Retinal pigment epithelial cell (primary cell): ENCODE data around the gene FLT4.

ENCODE experiments used
- DNase-seq: peaks from one replicate; pipeline ENCODE4 v3.0.0-alpha.2; 2010; ENCODE audit warnings: low read depth
- H3K4me3 ChIP-seq: 2 replicates; pipeline ENCODE4 v1.5.1; 2011; ENCODE audit warnings: mild to moderate bottlenecking, low read length, control low read depth, moderate library complexity
- CTCF ChIP-seq: conservative IDR thresholded peaks from 2 replicates; pipeline ENCODE4 v1.5.1; 2011; ENCODE audit warnings: low read depth, low read length, control low read depth, inconsistent platforms

The FLT4 gene

DNA sequence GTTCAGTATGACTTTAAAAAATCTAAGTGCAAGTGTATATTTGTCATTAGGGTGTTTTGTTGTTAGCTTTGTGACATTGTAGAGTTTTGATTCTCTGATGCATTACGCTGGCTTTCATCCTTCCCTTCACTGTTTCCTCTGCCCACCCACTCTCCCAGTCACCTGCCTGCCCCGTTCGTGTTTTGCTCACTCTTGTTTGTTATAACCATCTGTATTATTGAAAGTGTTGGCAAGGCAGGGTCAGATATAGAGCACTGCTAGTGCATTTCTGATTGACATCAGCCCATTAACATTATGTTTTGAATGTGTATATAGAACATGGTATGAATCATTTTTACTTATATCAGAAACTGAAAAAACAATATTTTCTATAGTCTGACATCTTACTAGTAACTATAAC is 85.4 kb downstream of the FLT4 start:
- DNase-seq = no peak
- no peak for TF ChIP-seq CTCF
- H3K4me3 ChIP-seq = no peak overlapping the region

DNA sequence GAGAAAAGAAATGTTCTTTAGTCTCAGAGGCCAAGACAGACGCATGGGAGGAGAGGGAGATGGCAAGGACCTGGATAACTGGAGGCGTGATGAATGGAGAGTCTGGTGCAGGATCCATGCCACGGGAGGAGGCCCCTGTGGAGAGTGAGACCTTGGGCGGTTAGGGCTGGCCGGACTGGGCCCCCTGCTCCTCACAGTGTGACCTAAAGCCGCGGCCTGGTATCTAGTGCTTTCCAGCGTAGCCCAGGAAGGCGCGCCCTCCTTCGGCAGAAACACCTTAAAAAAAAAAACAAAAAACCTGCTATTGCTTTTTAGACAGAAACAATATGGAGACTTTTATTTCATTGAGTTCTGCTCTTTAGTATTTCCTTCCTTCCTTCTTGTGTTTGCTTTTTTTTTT is 91.2 kb downstream of the FLT4 start:
- TF ChIP-seq CTCF = no peak
- DNase-seq = no peak
- H3K4me3 ChIP-seq = no peak overlapping the region

DNA sequence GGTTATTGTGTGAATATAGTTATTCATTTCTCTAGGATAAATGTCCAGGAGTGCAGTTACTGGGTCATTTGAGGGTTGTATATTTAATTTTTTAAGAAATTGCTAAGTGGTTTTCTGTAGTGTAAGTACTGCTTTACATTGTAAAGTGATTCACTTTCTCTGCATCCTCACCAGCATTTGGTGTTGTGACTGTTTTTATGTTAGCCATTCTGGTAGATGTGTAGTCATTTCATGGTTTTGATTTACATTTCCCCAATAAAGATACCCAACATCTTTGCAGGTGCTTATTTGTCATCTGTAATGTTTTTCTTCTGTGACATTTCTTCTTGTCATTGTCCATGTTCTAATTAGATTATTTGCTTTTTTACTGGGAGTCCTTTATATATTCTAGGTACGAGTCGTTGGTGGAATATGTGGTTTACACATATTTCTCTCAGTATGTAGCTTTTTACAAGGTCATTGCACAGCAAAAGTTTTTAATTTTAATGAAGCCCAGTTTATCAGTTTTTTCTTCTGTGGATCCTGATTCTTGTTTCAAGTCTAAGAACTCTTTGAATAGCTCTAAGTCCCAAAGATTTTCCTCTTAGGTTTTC is 92.1 kb downstream of the FLT4 start:
- no peak overlapping the region for H3K4me3 ChIP-seq
- no peak for DNase-seq
- no peak for TF ChIP-seq CTCF

GRCh38 chr5:180555168-180555921 is 94.1 kb downstream of the FLT4 start:
- no peak for DNase-seq
- H3K4me3 ChIP-seq = no peak overlapping the region
- TF ChIP-seq CTCF = no peak

DNA sequence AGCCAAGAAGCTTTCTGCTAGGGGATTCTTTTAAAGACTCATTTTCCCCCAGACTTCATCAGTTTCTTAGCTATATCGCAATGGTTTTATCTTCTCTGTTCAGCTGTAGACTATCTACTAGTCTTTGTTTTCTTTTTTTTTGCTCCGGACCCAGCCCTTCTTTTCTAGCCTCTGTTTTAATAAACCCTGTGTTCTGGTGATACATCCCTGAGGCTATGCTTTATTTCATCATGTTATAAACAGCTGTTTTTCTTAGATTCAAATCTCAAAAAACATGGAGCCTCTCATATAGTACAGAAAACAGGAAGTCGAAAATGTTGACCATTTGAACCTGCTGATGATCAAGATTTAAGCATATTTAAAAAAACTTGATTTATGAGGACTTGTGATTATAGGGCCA is 95.9 kb downstream of the FLT4 start:
- no peak for TF ChIP-seq CTCF
- no peak for DNase-seq
- H3K4me3 ChIP-seq = no peak overlapping the region
